Mucosa of descending colon (tissue), 3 donors: Measurements from ENCODE around the gene IQGAP2. TPM values are rescaled to one million over a fixed set of nuclear protein-coding genes. Genes with fewer than 3 reads are reported as not detected.

Experiments used
- ATAC-seq: fragments of 200-7000 bp; cut with Tn5 transposase; one replicate; pipeline ENCODE4 v1.9.1; 2020; ENCODE audit warnings: mild to moderate bottlenecking, moderate library complexity
- DNase-seq, 3 donors: peaks; one replicate each; pipeline ENCODE4 v3.0.0-alpha.2; 2020
- H3K36me3 ChIP-seq: fragments of 200-600 bp; one replicate; pipeline ENCODE4 v1.8.0; 2021; ENCODE audit warnings: low read depth, mild to moderate bottlenecking
- H3K4me1 ChIP-seq: fragments of 200-600 bp; one replicate; pipeline ENCODE4 v1.8.0; 2021; ENCODE audit warnings: low read depth, mild to moderate bottlenecking
- H3K4me3 ChIP-seq: fragments of 200-600 bp; one replicate; pipeline ENCODE4 v1.8.0; 2021; ENCODE audit warnings: mild to moderate bottlenecking
- H3K9me3 ChIP-seq: fragments of 200-600 bp; one replicate; pipeline ENCODE4 v1.8.0; 2021; ENCODE audit warnings: mild to moderate bottlenecking
- intact Hi-C, 2 donors: fragments of 100-400 bp; cut with DNase I in 1 of 2; cut with micrococcal nuclease in 1 of 2; formaldehyde crosslinking; loops; one replicate each; pipeline versions ENCODE4 v1.11.0 to v1.11.1; 2022; cut with DNase I, micrococcal nuclease
- total RNA-seq, 3 donors: library from RNA; stranded (reverse); fragmentation: NEBNext Ultra II Directional in 2 of 3; extraction: Animal tissue kit (Norgen Biotek cat#: 25700) in 2 of 3; gene quantifications; one replicate each; pipeline versions ENCODE4 v1.2.1 to v1.2.4, GENCODE V29; 2021 to 2023
- TF ChIP-seq, protein P1 (sequence below): fragments of 200-600 bp; IDR thresholded peaks from one replicate; pipeline ENCODE4 v1.8.0; 2022; ENCODE audit warnings: antibody characterized with exemption, mild to moderate bottlenecking
- donor health status: DM: no; HTN: no; CAD: no; lungs with moderate emphysema.
- donor health status: DM: no; HTN: no; CAD: no.
- donor health status: DM: no; HTN: yes; CAD: no.

The IQGAP2 gene
- total RNA-seq, 3 donors from 2014 or later, result 59.7 to 159 (median 84.8) TPM

DNA sequence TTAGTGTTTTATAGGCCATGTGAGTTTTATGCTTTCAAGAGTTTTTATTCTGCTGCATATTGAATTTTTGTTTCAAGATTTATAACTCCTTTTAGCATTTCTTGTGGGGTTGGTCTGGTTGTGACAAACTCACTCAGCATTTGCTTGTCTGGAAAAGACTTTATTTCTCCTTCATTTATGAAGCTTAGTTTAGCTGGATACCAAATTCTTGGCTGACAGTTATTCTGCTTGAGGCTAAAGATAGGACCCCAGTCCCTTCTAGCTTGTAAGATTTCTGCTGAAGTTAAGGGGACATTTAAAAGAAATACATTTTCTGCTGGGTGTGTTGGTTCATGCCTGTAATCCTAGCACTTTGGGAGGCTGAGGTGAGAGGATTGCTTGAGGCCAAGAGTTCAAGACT is 36.8 kb downstream of the IQGAP2 start:
- Histone ChIP-seq H3K9me3 (no peaks in the 10 kb centered on the region), H3K36me3 (no peaks in the 10 kb centered on the region), H3K4me3 (no peak overlapping the region), H3K4me1 (peaks cover 3% of the 10 kb centered on the region)
- DNase-seq, result no peak
- TF ChIP-seq, protein P1, sequence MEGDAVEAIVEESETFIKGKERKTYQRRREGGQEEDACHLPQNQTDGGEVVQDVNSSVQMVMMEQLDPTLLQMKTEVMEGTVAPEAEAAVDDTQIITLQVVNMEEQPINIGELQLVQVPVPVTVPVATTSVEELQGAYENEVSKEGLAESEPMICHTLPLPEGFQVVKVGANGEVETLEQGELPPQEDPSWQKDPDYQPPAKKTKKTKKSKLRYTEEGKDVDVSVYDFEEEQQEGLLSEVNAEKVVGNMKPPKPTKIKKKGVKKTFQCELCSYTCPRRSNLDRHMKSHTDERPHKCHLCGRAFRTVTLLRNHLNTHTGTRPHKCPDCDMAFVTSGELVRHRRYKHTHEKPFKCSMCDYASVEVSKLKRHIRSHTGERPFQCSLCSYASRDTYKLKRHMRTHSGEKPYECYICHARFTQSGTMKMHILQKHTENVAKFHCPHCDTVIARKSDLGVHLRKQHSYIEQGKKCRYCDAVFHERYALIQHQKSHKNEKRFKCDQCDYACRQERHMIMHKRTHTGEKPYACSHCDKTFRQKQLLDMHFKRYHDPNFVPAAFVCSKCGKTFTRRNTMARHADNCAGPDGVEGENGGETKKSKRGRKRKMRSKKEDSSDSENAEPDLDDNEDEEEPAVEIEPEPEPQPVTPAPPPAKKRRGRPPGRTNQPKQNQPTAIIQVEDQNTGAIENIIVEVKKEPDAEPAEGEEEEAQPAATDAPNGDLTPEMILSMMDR, result no peak
- no peak for ATAC-seq
- intact Hi-C loops, result no loop called here

DNA sequence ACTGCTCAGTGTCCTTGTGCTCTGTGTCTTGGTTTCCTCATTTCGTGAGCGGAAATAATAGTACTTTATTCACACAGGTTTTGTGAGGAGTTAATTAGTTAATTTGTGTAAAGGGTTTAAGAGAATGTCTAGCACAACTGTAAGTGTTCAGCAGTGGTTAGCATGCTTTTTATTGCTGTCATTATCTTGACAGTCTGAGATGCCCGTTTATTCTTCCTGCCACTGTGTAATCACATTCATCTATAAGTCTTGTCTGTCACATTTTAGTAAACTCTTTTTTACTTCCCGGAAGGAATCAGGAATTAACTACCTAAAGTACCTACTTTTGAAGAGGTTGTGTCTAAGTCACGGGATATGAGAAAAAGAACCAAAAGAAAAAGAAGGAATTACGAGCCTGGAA is 38.0 kb downstream of the IQGAP2 start:
- TF ChIP-seq, protein P1, result no peak
- Histone ChIP-seq H3K4me3 (no peak overlapping the region), H3K4me1 (peaks cover 3% of the 10 kb centered on the region), H3K36me3 (no peaks in the 10 kb centered on the region), H3K9me3 (no peaks in the 10 kb centered on the region)
- ATAC-seq (no peak), DNase-seq (no peak)
- intact Hi-C loops, result no loop called here

DNA sequence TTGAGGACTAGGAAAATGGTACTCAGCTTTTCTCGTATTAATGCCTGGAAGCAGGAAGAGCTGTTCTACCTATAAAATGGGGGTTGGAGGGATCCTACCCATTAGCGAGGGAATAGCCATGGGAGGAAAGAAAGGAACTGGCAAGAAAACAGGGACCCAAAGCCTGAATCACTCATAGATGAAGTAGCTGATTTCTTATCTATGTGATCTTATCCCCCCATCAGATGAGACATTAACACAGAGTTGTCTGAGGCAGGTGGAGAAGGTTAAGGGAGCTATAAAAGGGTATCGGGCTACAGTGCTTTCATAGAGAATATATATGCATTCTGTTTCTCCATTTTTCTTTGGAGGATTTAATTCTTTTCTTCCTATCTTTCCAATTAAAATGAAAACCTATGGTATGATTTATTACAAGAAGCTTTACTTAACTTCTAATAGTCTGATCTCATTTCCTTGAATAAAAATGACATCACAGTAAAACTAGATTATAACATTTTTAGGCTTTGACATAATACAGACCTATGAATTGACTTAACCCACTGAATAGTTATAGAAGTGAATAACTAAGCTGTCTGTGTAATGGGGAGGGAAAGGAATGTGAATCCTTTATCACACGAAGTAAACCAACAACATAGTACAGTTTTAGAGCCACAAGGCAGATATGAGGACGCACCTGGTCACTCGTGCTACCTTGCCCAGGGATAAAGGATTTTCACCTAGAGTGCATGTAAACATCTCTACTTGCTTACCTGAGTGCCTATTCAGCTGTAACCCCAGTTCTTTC is 39.0 kb downstream of the IQGAP2 start:
- no peaks in the 10 kb centered on the region for H3K9me3 ChIP-seq
- no peaks in the 10 kb centered on the region for H3K36me3 ChIP-seq
- ATAC-seq (no peak), DNase-seq (no peak)
- H3K4me1 ChIP-seq, result peaks cover 3% of the 10 kb centered on the region
- intact Hi-C loops, result no loop called here
- H3K4me3 ChIP-seq, result no peak overlapping the region
- TF ChIP-seq, protein P1, result no peak

DNA sequence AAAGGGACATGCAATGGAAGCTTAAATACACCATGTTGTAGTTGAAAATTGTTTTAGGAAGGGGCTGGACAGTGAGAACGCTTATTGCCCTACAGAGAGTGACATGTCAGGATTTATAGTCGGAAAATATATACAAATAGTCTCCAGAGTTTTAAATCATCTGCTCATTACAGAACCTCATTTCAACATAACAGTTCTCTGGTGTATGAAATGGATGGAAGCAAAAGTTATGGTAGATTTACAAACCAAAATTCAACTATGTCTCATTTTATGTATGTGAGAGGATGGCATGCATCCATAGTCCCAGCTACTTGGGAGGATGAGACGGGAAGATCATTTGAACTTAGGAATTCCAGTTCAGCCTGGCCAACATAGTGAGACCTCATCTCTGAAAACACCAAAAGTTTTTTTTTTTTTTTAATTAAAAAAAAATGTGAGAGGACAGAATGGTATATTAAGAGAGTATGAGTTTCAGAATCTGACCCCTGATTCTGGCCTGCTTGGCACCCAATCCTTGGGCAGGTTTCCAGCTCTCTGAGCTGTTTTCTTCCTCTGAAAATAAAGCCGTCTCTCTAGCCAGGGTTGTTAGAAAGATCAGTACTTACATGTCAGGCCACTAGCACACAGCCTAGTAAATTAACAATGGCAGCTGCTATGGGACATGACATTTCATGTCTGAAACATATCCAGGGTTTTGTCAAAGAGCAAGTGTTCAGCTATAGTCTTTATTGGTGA is 40.1 kb downstream of the IQGAP2 start:
- intact Hi-C loops, result no loop called here
- Histone ChIP-seq H3K4me1 (peaks cover 3% of the 10 kb centered on the region), H3K9me3 (no peaks in the 10 kb centered on the region), H3K36me3 (no peaks in the 10 kb centered on the region), H3K4me3 (no peak overlapping the region)
- no peak for DNase-seq
- TF ChIP-seq, protein P1, result no peak
- ATAC-seq, result no peak

DNA sequence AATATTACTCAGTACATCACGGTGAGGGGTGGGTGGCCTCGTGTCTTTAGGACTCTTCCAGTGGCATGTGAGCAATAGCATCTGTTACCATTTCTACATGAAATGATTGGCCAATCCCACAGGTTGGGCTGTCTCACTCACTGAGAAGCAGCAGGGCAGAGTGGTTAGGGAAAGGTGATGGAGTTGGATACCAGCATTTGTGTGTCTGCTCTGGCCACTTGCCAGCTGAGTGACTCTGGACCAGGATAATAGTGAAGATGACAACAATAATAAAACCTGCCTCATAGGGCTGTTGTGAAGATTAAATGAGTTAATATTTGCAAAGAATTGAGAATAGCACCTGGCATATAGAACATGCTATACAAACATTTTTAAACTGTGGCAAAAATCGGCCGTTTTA is 42.0 kb downstream of the IQGAP2 start:
- intact Hi-C loops, result no loop called here
- ATAC-seq (no peak), DNase-seq (peak in 1 of 3 donors; percentile 21)
- H3K36me3 ChIP-seq, result no peaks in the 10 kb centered on the region
- H3K4me3 ChIP-seq, result no peak overlapping the region
- TF ChIP-seq, protein P1, result no peak
- H3K4me1 ChIP-seq, result peaks cover 10% of the 10 kb centered on the region
- H3K9me3 ChIP-seq, result no peaks in the 10 kb centered on the region
